Measurements from ENCODE around the gene USP27X.

Gene USP27X

DNA sequence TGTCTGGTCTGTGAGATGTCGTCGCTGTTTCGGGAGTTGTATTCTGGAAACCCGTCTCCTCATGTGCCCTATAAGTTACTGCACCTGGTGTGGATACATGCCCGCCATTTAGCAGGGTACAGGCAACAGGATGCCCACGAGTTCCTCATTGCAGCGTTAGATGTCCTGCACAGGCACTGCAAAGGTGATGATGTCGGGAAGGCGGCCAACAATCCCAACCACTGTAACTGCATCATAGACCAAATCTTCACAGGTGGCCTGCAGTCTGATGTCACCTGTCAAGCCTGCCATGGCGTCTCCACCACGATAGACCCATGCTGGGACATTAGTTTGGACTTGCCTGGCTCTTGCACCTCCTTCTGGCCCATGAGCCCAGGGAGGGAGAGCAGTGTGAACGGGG, 1.4 kb downstream of the USP27X start:
- in situ Hi-C loops (cut with MboI; ENCODE audit: low sequenced_read_pairs), result no loop called here

DNA sequence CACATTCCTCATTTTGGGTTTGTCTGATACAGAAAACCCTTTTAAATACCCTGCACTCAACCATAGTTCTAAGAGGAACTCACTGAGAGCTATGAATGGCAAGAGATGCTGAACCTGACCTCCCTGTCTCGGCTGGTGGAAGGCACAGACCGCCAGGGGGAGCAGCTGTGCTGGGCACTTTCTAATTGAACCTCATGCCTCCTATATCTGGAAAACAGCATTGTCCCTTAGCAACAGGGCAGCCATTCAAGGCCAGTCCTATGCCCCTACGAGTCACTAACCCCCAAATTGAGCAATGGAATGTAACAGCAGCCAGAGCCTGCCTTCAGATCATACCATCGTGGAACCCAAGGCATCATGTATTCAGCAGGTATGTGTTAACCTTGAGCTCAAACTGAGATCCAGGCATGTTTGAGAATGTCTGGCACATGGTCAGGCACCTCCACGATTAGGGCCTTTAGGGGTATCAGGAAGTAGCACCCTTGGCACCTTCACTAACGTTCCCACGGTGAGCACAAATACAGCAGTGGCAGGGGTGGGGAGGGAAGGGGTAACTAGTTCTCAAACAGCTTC, 5.1 kb downstream of the USP27X start:
- in situ Hi-C loops (cut with MboI; ENCODE audit: low sequenced_read_pairs), result no loop called here

GRCh38 chrX:49892542-49892941, 13.3 kb downstream of the USP27X start:
- in situ Hi-C loops (cut with MboI; ENCODE audit: low sequenced_read_pairs), result no loop called here

DNA sequence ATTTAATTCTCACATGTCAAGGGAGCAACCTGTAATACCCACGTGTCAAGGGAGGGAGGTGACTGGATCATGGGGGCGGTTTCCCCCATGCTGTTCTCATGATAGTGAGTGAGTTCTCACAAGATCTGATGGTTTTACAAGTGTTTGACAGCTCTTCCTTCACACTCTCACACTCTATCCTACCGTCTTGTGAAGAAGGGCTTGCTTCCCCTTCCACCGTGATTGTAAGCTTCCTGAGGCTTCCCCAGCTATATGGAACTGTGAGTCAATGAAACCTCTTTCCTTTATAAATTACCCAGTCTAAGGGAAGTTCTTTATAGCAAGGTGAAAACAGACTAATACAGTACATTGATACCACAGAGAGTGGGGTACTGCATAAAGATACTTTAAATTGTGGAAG, 17.7 kb downstream of the USP27X start:
- in situ Hi-C loops (cut with MboI; ENCODE audit: low sequenced_read_pairs), result no loop called here

- in situ Hi-C loops (cut with MboI; ENCODE audit: low sequenced_read_pairs), result loop anchor here (25.0 kb wide), 1 partner anchor 686 kb away; no protein-coding TSS in a partner anchor
Observed at GRCh38 chrX:49901048-49901447, 21.8 kb downstream of the USP27X start.

- in situ Hi-C loops (cut with MboI; ENCODE audit: low sequenced_read_pairs), result loop anchor here (25.0 kb wide), 1 partner anchor 677 kb away; no protein-coding TSS in a partner anchor
Observed at GRCh38 chrX:49910344-49910743, 31.1 kb downstream of the USP27X start.

DNA sequence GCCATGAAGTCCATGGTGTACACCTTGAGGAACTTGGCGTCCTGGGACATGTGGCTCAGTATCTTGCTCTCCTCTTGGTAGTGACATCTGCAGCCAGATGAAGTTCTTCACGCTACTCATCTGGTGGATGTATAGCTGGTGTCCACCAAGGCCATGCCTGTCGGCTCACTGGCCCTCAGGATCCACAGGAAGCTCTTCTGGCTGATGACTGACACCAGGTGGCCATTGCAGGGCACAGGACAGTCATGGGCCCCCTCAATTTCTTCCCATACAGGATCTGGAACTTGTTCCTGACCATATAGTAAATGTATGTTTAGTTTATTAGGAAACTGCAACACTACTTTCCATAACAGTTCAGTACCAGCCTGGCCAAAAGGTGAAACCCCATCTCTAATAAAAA, 32.8 kb downstream of the USP27X start:
- in situ Hi-C loops (cut with MboI; ENCODE audit: low sequenced_read_pairs), result loop anchor here (25.0 kb wide), 1 partner anchor 675 kb away; no protein-coding TSS in a partner anchor

DNA sequence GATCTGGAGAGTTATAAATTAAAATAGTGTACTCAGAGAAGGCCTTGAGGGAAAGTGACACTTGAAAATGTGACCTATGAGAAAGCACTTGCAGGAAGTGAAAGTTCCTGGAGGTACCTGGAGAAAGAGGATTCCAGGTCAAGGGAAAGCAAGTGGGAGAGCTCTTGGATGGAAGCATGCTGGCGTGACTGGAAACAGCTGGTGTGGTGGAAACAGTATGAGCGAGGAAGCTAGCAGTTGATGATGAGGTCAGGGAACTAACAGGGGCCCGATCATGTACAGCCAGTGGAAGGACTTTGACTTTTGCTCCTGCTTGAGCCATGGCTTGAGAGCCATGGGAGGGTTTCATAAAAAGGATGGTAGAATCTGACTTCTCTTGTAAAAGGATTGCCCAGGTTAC, 33.6 kb downstream of the USP27X start:
- in situ Hi-C loops (cut with MboI; ENCODE audit: low sequenced_read_pairs), result loop anchor here (25.0 kb wide), 1 partner anchor 674 kb away; no protein-coding TSS in a partner anchor

- in situ Hi-C loops (cut with MboI; ENCODE audit: low sequenced_read_pairs), result loop anchor here (25.0 kb wide), 1 partner anchor 672 kb away; no protein-coding TSS in a partner anchor
Observed at GRCh38 chrX:49915361-49916222, 36.3 kb downstream of the USP27X start.

DNA sequence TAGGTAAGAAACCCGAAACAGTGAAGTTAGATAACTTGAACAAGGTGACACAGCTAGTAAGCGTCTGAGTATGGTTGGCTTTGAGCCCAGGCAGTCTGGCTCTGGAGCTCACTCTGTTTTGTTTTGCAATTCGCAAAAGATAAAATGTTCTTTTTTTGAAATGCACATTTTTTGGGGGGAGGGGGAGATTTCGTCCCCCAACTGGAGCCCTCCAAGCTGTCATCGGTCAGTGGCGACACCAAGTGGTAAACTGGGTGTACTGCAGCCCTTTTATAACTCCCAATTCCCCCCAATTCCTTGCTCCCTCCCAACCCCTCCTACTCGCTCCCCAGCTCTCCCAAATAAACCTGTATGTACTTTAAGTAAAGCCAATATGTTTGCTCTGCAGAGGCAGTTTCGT, 40.3 kb downstream of the USP27X start:
- in situ Hi-C loops (cut with MboI; ENCODE audit: low sequenced_read_pairs), result loop anchor here (25.0 kb wide), 1 partner anchor 668 kb away; no protein-coding TSS in a partner anchor

DNA sequence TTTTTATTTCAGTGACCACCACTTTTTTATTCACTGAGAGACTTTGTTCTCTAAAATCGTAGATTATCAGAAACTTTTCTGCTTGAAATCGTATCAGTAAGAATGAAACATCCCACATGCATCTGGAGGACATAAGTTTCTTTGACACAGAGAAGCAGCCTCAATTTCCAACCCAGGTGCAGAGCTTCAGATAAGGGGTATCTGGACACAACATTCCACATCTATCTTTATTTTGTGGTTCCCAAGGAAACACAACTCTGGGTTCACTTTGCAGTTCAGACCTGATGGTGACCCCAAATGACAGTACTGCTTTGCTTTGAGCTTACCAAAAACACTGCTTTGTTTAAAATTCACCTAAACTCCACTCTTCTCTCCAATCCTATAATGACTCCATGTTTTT, 41.8 kb downstream of the USP27X start:
- in situ Hi-C loops (cut with MboI; ENCODE audit: low sequenced_read_pairs), result loop anchor here (25.0 kb wide), 1 partner anchor 666 kb away; no protein-coding TSS in a partner anchor

DNA sequence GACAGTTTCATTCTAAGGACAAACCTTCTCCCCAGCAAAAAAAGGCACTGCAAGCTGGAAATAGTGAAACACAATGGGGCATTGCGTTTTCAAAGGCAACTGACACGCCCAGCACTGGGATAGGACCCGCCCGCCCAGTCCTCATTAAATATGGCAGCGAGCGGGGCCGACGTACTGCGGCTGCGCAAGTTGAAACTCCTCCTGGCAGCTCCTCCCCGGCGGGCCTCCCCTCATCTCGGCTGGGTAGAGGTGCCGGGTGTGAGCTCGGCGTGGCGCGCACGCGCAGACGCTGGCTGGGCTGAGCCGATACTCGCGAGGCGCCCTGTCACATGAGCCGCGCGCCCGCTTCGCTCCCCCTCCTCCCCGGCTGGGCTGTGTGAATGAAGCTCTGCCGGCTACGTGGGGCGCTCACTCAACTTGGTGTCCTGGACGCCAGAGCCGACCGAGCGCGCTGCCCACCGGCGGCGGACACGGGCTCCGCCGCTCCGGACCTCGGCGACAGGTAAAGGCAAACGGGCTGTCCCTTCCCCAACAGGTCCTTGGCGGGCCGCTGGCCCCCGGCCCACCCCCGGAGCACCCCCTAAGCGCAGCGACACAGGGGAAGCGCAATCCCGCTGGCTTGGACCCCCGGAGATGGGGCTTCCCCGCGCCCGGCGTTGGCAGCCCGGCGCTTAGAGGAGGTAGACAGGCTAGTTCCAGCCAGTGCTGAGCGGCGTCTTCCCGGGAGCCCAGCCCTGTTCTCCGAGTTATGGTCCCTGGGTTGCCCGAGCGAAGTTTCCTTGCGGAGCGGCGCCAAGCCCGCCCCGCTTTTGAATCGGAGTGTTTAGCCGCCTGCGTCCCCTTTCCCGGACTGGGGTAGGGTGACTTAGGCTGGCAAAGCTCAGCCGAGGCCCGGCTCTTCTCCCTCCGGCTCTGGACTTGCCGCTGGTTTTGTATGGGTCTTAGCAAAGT, 43.3 kb downstream of the USP27X start, which contains the start of gene CLCN5:
TSS of gene CLCN5 (plus strand) at position 306 of the 951 bp plus-strand sequence. CDS start 2,703 bp downstream, outside the sequence.
- in situ Hi-C loops (cut with MboI; ENCODE audit: low sequenced_read_pairs), result loop anchor here (25.0 kb wide), 1 partner anchor 665 kb away; no protein-coding TSS in a partner anchor

- in situ Hi-C loops (cut with MboI; ENCODE audit: low sequenced_read_pairs), result no loop called here
Observed at GRCh38 chrX:49925176-49925575, 45.9 kb downstream of the USP27X start.

GRCh38 chrX:49930039-49930438, 50.8 kb downstream of the USP27X start:
- in situ Hi-C loops (cut with MboI; ENCODE audit: low sequenced_read_pairs), result no loop called here

Measured in HL-60/S4 treated with retinoic acid at 250 ng/mL for 4 days and 3 days (cell line).